NOMO-1 treated with dmso at 0.1 percent for 144 hours (cell line): Measurements from ENCODE around the gene RBM23.

Experiments used
- DNase-seq: peaks from one replicate; lab custom pipeline; 2025; ENCODE audit not compliant: unreplicated experiment; lab: John Stamatoyannopoulos, UW

The RBM23 gene

GRCh38 chr14:22886500-22887259, 32.3 kb downstream of the RBM23 start:
- DNase-seq = peak; percentile 52

DNA sequence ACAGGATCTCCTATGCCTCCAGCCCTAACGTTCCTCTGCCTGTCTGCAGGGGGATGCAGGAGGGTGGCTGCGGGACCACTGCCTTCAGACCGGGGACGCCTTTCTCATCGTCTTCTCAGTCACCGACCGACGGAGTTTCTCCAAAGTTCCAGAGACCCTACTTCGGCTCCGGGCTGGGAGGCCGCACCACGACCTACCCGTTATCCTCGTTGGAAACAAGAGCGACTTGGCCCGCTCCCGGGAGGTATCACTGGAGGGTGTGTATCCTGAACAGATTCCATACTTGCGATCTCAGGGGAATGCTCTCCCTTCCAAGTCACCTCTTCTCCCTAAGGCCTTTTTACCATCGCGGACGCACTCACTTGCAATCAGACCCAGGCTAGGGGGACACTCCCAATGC, 33.0 kb downstream of the RBM23 start:
- no peak for DNase-seq

- DNase-seq = no peak
Observed at GRCh38 chr14:22884738-22885523, 34.0 kb downstream of the RBM23 start.

GRCh38 chr14:22884076-22884737, 34.7 kb downstream of the RBM23 start:
- no peak for DNase-seq

DNA sequence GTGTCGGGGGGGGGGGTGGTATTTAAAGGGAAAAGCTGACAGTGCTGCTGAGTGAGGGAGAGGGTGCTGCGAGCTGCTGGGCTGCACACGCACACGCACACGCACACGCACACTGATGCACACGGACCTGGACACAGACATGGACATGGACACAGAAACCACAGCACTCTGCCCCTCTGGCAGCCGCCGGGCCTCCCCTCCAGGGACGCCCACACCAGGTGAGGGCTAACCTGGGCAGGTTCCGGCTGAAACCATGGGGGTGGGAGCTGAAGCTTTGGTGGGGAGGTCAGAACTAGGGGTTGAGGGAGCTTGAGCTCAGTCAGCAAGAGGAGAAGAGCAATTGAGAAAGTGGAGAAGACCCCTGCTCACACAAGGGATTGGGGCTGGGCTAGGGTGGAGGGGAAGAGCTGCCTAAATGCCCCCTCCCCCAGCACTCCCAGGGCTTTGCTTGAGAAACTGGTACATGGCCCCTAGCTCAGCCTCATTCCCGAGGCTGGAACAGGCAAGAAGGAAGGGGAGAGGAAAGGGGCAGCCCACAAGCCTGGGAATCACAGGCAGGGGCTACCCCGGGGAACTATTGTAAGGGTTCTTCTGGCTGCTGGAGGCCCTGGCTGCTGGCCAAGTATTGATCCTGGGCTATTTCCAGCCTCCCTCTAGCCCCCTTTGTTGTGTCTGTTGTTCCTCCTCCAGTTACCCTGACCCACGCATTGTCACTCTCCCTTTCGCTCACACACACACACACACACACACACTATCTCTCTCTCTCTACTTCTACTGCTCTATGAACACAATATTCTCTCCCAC, 35.6 kb downstream of the RBM23 start, which contains the start of gene REM2:
REM2 (plus strand) TSS at position 50 of the 804 bp plus-strand sequence; CDS start at position 116, 66 bp downstream.
- DNase-seq = no peak

GRCh38 chr14:22882529-22883172, 36.3 kb downstream of the RBM23 start:
- no peak for DNase-seq

GRCh38 chr14:22882064-22882463, 36.9 kb downstream of the RBM23 start:
- no peak for DNase-seq

DNA sequence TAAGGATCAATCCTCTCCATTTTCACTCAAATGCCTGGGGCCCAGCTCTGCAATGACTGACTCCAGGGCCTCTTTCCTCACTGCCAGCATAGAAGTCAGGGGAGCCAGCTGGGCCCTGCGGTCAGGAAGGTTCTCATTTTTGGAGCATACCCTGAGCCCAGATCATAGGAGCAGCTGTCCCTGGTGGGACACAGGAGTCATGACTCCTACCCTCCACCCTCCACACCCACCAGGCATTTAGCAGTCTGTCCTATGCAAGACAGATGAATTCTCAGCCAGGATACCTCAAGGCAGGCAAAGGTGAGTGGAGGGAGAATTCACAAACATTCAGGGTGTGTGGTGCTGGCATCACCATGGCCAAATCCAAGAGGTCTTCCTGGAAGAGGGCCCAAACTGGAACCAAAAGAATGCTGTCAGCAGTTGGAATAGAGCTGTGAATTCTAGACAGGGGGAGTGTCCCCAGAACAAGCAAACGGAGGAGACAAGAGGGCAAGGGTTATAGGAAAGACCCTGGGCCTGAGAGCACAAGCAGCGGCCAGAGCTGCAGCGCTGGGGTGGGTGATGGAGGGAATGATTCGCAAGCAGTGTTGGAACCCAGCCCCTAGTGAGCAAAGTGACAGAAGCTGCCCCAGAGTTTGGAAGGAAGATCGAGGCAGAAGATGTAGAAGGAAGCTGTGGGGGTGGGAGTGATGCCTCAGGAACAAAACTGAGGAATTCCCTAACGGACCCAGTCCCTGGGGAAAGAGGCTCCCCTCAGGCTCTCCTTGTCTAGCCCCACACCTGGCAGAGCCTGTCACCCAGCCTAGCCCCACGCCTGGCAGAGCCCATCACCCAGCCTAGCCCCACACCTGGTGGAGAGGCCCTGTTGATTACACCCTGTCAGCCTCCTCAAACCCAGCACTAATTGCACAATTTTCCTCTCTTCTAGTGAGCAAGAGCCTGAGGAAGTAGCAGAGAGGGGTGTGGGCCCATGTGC, 40.4 kb downstream of the RBM23 start:
- DNase-seq = no peak

- no peak for DNase-seq
Observed at GRCh38 chr14:22877000-22877501, 41.9 kb downstream of the RBM23 start.

DNA sequence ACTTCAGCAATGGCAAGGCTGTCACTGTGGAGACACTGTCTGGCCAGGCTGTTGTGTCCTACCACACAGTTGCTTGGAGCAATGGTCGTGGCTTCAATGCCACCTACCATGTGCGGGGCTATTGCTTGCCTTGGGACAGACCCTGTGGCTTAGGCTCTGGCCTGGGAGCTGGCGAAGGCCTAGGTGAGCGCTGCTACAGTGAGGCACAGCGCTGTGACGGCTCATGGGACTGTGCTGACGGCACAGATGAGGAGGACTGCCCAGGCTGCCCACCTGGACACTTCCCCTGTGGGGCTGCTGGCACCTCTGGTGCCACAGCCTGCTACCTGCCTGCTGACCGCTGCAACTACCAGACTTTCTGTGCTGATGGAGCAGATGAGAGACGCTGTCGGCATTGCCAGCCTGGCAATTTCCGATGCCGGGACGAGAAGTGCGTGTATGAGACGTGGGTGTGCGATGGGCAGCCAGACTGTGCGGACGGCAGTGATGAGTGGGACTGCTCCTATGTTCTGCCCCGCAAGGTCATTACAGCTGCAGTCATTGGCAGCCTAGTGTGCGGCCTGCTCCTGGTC, 43.1 kb downstream of the RBM23 start:
- no peak for DNase-seq

DNA sequence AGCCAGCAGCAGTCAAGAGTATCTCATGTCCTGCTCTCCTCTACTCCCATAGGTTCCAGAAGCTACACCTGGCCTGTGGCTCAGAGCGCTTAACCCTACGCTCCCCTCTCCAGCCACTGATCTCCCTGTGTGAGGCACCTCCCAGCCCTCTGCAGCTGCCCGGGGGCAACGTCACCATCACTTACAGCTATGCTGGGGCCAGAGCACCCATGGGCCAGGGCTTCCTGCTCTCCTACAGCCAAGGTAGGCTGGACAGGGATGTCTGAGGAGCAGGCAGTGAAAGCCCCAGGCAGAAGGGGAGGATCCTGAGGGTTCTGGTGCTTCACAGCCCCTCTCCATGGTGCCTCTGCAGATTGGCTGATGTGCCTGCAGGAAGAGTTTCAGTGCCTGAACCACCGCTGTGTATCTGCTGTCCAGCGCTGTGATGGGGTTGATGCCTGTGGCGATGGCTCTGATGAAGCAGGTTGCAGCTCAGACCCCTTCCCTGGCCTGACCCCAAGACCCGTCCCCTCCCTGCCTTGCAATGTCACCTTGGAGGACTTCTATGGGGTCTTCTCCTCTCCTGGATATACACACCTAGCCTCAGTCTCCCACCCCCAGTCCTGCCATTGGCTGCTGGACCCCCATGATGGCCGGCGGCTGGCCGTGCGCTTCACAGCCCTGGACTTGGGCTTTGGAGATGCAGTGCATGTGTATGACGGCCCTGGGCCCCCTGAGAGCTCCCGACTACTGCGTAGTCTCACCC, 43.8 kb downstream of the RBM23 start:
- DNase-seq = no peak

DNA sequence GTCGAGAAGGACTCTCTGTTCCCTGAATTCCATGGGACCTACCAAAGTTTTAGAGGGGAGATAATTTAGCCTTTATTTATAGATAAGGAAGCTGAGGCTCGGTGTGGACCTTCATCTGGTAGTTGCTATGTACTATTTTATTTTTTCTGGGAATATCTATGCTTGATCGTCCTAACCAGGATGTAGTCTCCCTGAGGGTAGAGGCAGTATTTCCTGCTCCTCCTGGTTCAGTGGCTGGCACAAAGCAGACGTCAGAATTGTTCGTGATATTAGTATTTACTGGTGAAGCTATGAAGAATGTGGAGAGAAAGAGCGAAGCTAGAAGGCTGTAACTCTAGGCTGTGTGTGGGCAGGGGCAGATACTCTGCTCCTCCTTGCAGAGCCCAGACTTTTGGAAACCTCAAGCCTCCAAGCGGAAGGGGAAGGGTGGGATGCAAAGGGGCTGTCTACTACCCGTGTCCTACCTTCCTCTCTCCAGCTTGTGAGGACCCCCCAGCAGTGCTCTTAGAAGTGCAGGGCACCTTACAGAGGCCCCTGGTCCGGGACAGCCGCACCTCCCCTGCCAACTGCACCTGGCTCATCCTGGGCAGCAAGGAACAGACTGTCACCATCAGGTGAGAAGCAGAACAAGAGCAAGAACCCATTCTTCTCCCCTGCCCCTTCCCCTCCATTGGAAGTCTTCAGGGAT, 46.0 kb downstream of the RBM23 start:
- DNase-seq = no peak

- DNase-seq = peak; percentile 21
Observed at GRCh38 chr14:22872033-22872832, 46.7 kb downstream of the RBM23 start.

GRCh38 chr14:22871224-22872032, 47.5 kb downstream of the RBM23 start, which contains the start of gene LRP10:
Gene LRP10 (plus strand): TSS chr14:22871740. CDS start chr14:22872304, 564 bp downstream.
- peak; percentile 81 for DNase-seq

GRCh38 chr14:22870811-22871223, 48.1 kb downstream of the RBM23 start:
- peak; percentile 76 for DNase-seq

- DNase-seq = no peak
Observed at GRCh38 chr14:22866874-22867273, 52.1 kb downstream of the RBM23 start.
